Fibroblast of mammary gland (primary cell): ENCODE data around the gene AMOTL2.

Experiments
- DNase-seq: peaks from one replicate; pipeline ENCODE4 v3.0.0-alpha.2; 2010; ENCODE audit warnings: low read depth
- H3K4me3 ChIP-seq: 2 replicates; pipeline ENCODE4 v1.5.1; 2011; ENCODE audit warnings: low read depth, mild to moderate bottlenecking, low read length, moderate library complexity; ENCODE audit not compliant: control insufficient read depth
- CTCF ChIP-seq: conservative IDR thresholded peaks from 2 replicates; pipeline ENCODE4 v1.5.1; 2011; ENCODE audit warnings: low read depth, low read length, inconsistent platforms; ENCODE audit not compliant: control insufficient read depth, insufficient read depth

Gene AMOTL2

GRCh38 chr3:134307425-134307824 lies 66.8 kb downstream of the AMOTL2 start:
- H3K4me3 ChIP-seq = no peak overlapping the region
- DNase-seq = no peak
- no peak for TF ChIP-seq CTCF

- no peak for TF ChIP-seq CTCF
These were observed 67.9 kb downstream of the AMOTL2 start for GRCh38 chr3:134306320-134306719.

More at GRCh38 chr3:134306320-134306719, 67.9 kb downstream of the AMOTL2 start:
- DNase-seq = no peak
- H3K4me3 ChIP-seq = no peak overlapping the region
